GM23338 (cell line): Measurements from ENCODE around the gene CNTNAP5. TPM values are rescaled to one million over a fixed set of nuclear protein-coding genes. Genes with fewer than 3 reads are reported as not detected.

Source experiments
- ATAC-seq: fragments of 200-7000 bp; cut with Tn5 transposase; 3 replicates; pipeline ENCODE4 v1.9.1; 2020
- DNase-seq: peaks from one replicate; pipeline ENCODE4 v3.0.0-alpha.2; 2015; ENCODE audit warnings: low spot score
- H2AFZ ChIP-seq: fragments of 200-600 bp; sonication (generic); 2 replicates; pipeline ENCODE4 v1.8.0; 2016; ENCODE audit warnings: antibody characterized with exemption, mild to moderate bottlenecking, moderate library complexity
- H3F3A ChIP-seq: fragments of 200-600 bp; sonication (generic); replicated peaks from 2 replicates; pipeline ENCODE4 v1.8.0; 2017; ENCODE audit warnings: antibody characterized with exemption, mixed run types, low read depth
- H3K27ac ChIP-seq: fragments of 200-600 bp; sonication (generic); 2 replicates; pipeline ENCODE4 v1.6.1; 2016; ENCODE audit warnings: low read depth
- H3K27me3 ChIP-seq: fragments of 200-600 bp; sonication (generic); 2 replicates; pipeline ENCODE4 v1.8.0; 2016; ENCODE audit warnings: mild to moderate bottlenecking, mixed run types, moderate library complexity; ENCODE audit not compliant: insufficient read depth
- H3K36me3 ChIP-seq: fragments of 200-600 bp; sonication (generic); 2 replicates; pipeline ENCODE4 v1.8.0; 2016; ENCODE audit warnings: mild to moderate bottlenecking; ENCODE audit not compliant: insufficient read depth
- H3K4me1 ChIP-seq: fragments of 200-600 bp; sonication (generic); 2 replicates; pipeline ENCODE4 v1.8.0; 2016; ENCODE audit warnings: mild to moderate bottlenecking, moderate library complexity; ENCODE audit not compliant: insufficient read depth
- H3K4me2 ChIP-seq: fragments of 200-600 bp; sonication (generic); 2 replicates; pipeline ENCODE4 v1.7.1; 2017; ENCODE audit warnings: mixed run types
- H3K4me3 ChIP-seq: fragments of 200-600 bp; sonication (generic); 2 replicates; pipeline ENCODE4 v1.6.1; 2016; ENCODE audit warnings: mixed run types
- H3K79me2 ChIP-seq: fragments of 200-600 bp; sonication (generic); replicated peaks from 2 replicates; pipeline ENCODE4 v1.8.0; 2017; ENCODE audit warnings: mild to moderate bottlenecking; ENCODE audit not compliant: insufficient read depth
- H3K9me2 ChIP-seq: fragments of 200-600 bp; sonication (generic); 2 replicates; pipeline ENCODE4 v1.8.0; 2017; ENCODE audit not compliant: insufficient read depth
- H4K20me1 ChIP-seq: fragments of 200-600 bp; sonication (generic); replicated peaks from 2 replicates; pipeline ENCODE4 v1.8.0; 2017; ENCODE audit warnings: mild to moderate bottlenecking; ENCODE audit not compliant: insufficient read depth
- H3K27ac Mint-ChIP-seq: 2 replicates; pipeline ENCODE4 v1.8.0; 2020; ENCODE audit warnings: inconsistent platforms, mild to moderate bottlenecking, moderate library complexity, mixed read lengths
- H3K27me3 Mint-ChIP-seq: 3 replicates; pipeline ENCODE4 v1.8.0; 2022; ENCODE audit warnings: low read depth, mild to moderate bottlenecking, moderate library complexity, mixed read lengths, inconsistent platforms; ENCODE audit not compliant: insufficient read depth, poor library complexity
- H3K36me3 Mint-ChIP-seq: 3 replicates; pipeline ENCODE4 v1.8.0; 2021; ENCODE audit warnings: low read depth, mild to moderate bottlenecking, inconsistent platforms, moderate library complexity, mixed read lengths
- H3K4me1 Mint-ChIP-seq: 3 replicates; pipeline ENCODE4 v1.8.0; 2020; ENCODE audit warnings: mild to moderate bottlenecking, inconsistent platforms, mixed read lengths
- H3K4me3 Mint-ChIP-seq: 3 replicates; pipeline ENCODE4 v1.8.0; 2021; ENCODE audit warnings: moderate library complexity, mild to moderate bottlenecking, inconsistent platforms, mixed read lengths
- H3K9me3 Mint-ChIP-seq: 3 replicates; pipeline ENCODE4 v1.8.0; 2020; ENCODE audit warnings: moderate library complexity, mild to moderate bottlenecking, inconsistent platforms, mixed read lengths
- CREB1 ChIP-seq: fragments of 250-450 bp; sonication (Bioruptor Pico); IDR thresholded peaks from 2 replicates; pipeline ENCODE4 v1.5.0; 2020; ENCODE audit warnings: low read depth, mild to moderate bottlenecking, moderate library complexity
- CTCF ChIP-seq, 2 experiments: fragments of 200-600 bp in 1 of 2; sonication (generic) in 1 of 2; conservative IDR thresholded peaks; 2 replicates each; pipeline versions ENCODE4 v1.5.1 to v1.6.1; 2016 to 2017; ENCODE audit warnings: antibody characterized with exemption in 2 of 2, low read depth in 2 of 2, mild to moderate bottlenecking in 2 of 2, moderate library complexity in 1 of 2
- ETS1 ChIP-seq: IDR thresholded peaks from 2 replicates; pipeline ENCODE4 v1.6.1; 2016; ENCODE audit warnings: antibody characterized with exemption
- EZH2phosphoT487 ChIP-seq: fragments of 200-600 bp; sonication (generic); IDR thresholded peaks from one replicate; pipeline ENCODE4 v1.8.1; 2018; ENCODE audit warnings: antibody characterized with exemption; ENCODE audit not compliant: unreplicated experiment
- JUNB ChIP-seq: IDR thresholded peaks from one replicate; pipeline ENCODE4 v1.6.1; 2016; ENCODE audit warnings: antibody characterized with exemption; ENCODE audit not compliant: unreplicated experiment
- POLR2AphosphoS5 ChIP-seq: IDR thresholded peaks from 2 replicates; pipeline ENCODE4 v1.6.1; 2016; ENCODE audit warnings: antibody characterized with exemption, low read depth
- REST ChIP-seq: IDR thresholded peaks from one replicate; pipeline ENCODE4 v1.6.1; 2018; ENCODE audit warnings: antibody characterized with exemption; ENCODE audit not compliant: unreplicated experiment
- STAT1 ChIP-seq: IDR thresholded peaks from one replicate; pipeline ENCODE4 v1.6.1; 2016; ENCODE audit warnings: antibody characterized with exemption; ENCODE audit not compliant: unreplicated experiment
- ZNF114 ChIP-seq: fragments of 250-450 bp; sonication (Bioruptor Pico); IDR thresholded peaks from 2 replicates; pipeline ENCODE4 v1.5.0; 2020; ENCODE audit warnings: mild to moderate bottlenecking, moderate library complexity
- ZNF331 ChIP-seq: fragments of 250-450 bp; sonication (Bioruptor Pico); IDR thresholded peaks from 2 replicates; pipeline ENCODE4 v1.5.0; 2020; ENCODE audit warnings: low read depth, mild to moderate bottlenecking, moderate library complexity
- polyA plus RNA-seq: library from polyadenylated mRNA; unstranded; fragments of >200 nt; fragmentation: Nextera tagmentation; extraction: Ambion mirVana; gene quantifications from 2 replicates; pipeline ENCODE4 v1.2.1, GENCODE V29; 2016
- total RNA-seq: library from RNA; depleted of rRNA; stranded (reverse); fragments of >200 nt; shearing (Covaris generic); gene quantifications from 2 replicates; pipeline ENCODE4 v1.2.3, GENCODE V29; 2014

Gene CNTNAP5
- total and polyA plus RNA-seq, 2 experiments from 2014 or later, result 0.49 to 0.50 TPM

GRCh38 chr2:124658373-124658772 lies 633.3 kb downstream of the CNTNAP5 start:
- H3K27ac ChIP-seq, result no peak overlapping the region
- no peak overlapping the region for H3K4me2 ChIP-seq
- 0 out of 2 replicates have a peak, but pooled peaks cover 8% of the 10 kb centered on the region for H3K9me2 ChIP-seq
- Mint-ChIP-seq H3K36me3 (no peaks in the 10 kb centered on the region), H3K27me3 (peaks cover 5% of the 10 kb centered on the region), H3K4me3 (no peak overlapping the region), H3K9me3 (no peaks in the 10 kb centered on the region; the same call in 1 of the 3 replicates), H3K4me1 (peaks cover 6% of the 10 kb centered on the region), H3K27ac (no peak overlapping the region)
- no peaks in the 10 kb centered on the region for H3K79me2 ChIP-seq
- H3K36me3 ChIP-seq, result no peaks in the 10 kb centered on the region
- DNase-seq (no peak), ATAC-seq (no peak)
- H3K27me3 ChIP-seq, result no peaks in the 10 kb centered on the region
- H2AFZ ChIP-seq, result no peak overlapping the region
- H3K4me3 ChIP-seq, result no peak overlapping the region
- no peaks in the 10 kb centered on the region for H3F3A ChIP-seq
- no peaks in the 10 kb centered on the region for H4K20me1 ChIP-seq
- peaks cover 3% of the 10 kb centered on the region; the same call in 1 of the 2 replicates for H3K4me1 ChIP-seq
- TF ChIP-seq ZNF331 (CRISPR knock-in tag) (no peak), JUNB (no peak), ETS1 (no peak), EZH2phosphoT487 (no peak), CTCF (conservative IDR thresholded peaks at IDR 0.05; ENCODE audit: low read depth in 2 of 2) (no peak), STAT1 (no peak)

- Mint-ChIP-seq H3K27me3 (peaks cover 8% of the 10 kb centered on the region), H3K4me3 (no peak overlapping the region), H3K4me1 (peaks cover 17% of the 10 kb centered on the region), H3K36me3 (no peaks in the 10 kb centered on the region), H3K9me3 (no peaks in the 10 kb centered on the region; the same call in 2 of the 3 replicates), H3K27ac (no peak overlapping the region)
- H3K27me3 ChIP-seq, result no peaks in the 10 kb centered on the region
- no peaks in the 10 kb centered on the region for H3K36me3 ChIP-seq
- no peak overlapping the region for H3K4me3 ChIP-seq
- H3K4me2 ChIP-seq, result no peak overlapping the region
- no peak overlapping the region for H2AFZ ChIP-seq
- H3K79me2 ChIP-seq, result no peaks in the 10 kb centered on the region
- no peaks in the 10 kb centered on the region; the same call in 1 of the 2 replicates for H3K9me2 ChIP-seq
- peaks cover 8% of the 10 kb centered on the region; the same call in 1 of the 2 replicates for H3K4me1 ChIP-seq
- H3F3A ChIP-seq, result no peaks in the 10 kb centered on the region
- no peak for TF ChIP-seq ZNF114 (CRISPR knock-in tag)
- TF ChIP-seq STAT1, result no peak
- no peak for TF ChIP-seq CREB1 (CRISPR knock-in tag)
- TF ChIP-seq REST, result no peak
- no peak for TF ChIP-seq POLR2AphosphoS5
- no peak for TF ChIP-seq ETS1
- TF ChIP-seq CTCF (conservative IDR thresholded peaks at IDR 0.05; ENCODE audit: low read depth in 2 of 2), result no peak
- ATAC-seq (no peak), DNase-seq (no peak)
- no peaks in the 10 kb centered on the region for H4K20me1 ChIP-seq
- no peak overlapping the region for H3K27ac ChIP-seq
These were observed 636.5 kb downstream of the CNTNAP5 start for GRCh38 chr2:124661558-124661957.
